Memory B cell (primary cell): Measurements from ENCODE around the gene KMT2A.
"Not testable (repeated sequence)": the region's sequence is repeated elsewhere in the genome, so short reads cannot be mapped to it uniquely, and the experiment has no call there.

Experiments used
- ATAC-seq: fragments of 150-1000 bp; cut with Tn5 transposase; 2 replicates; pipeline ENCODE4 v1.10.0; 2021; ENCODE audit warnings: low read depth, mild to moderate bottlenecking, moderate library complexity
- DNase-seq, 2 donors: peaks; one replicate each; pipeline ENCODE4 v3.0.0; 2022; ENCODE audit warnings: low spot score in 2 of 2
- H3K27ac Mint-ChIP-seq: one replicate; pipeline ENCODE4 v1.8.0; 2022; ENCODE audit warnings: mild to moderate bottlenecking, moderate library complexity, mixed read lengths
- H3K27me3 Mint-ChIP-seq: one replicate; pipeline ENCODE4 v1.8.0; 2022; ENCODE audit warnings: mixed read lengths
- H3K36me3 Mint-ChIP-seq: one replicate; pipeline ENCODE4 v1.8.0; 2022; ENCODE audit warnings: mild to moderate bottlenecking, mixed read lengths
- H3K4me1 Mint-ChIP-seq: one replicate; pipeline ENCODE4 v1.8.0; 2022; ENCODE audit warnings: mixed read lengths
- H3K4me3 Mint-ChIP-seq: one replicate; pipeline ENCODE4 v1.8.0; 2022; ENCODE audit warnings: mild to moderate bottlenecking, moderate library complexity, mixed read lengths
- H3K9me3 Mint-ChIP-seq: one replicate; pipeline ENCODE4 v1.8.0; 2022; ENCODE audit warnings: mixed read lengths

The KMT2A gene

DNA sequence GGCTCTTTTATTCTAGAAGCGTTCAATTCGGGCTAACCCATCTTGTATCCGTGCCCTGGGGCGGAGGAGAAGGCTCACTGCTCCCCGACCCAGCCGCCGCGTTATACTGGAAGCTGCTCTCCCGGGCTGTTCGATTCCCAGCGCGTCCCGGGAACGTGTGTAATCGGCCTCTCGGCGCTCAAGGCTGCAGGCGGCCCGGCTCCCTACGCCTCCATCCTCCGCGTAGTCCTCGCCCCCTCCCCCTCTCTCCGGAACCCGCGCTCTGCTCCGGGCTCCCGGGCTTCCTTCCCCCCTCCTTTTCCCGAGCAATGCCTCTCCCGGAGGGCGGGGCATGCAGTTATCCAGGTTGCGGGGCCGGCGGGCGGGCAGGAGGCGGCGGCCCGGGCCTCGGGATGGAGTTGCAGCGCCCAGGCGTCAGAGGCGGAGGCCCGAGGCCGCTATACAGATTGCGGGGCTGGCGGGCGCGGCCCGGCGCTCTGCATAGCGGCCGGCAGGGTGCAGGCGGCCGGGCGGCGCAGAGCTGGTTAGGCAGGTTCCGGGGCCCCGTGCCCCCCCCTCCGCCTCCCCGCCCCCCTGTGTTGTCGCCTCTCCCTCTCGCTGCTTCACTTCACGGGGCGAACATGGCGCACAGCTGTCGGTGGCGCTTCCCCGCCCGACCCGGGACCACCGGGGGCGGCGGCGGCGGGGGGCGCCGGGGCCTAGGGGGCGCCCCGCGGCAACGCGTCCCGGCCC, at the start of gene KMT2A:
Gene KMT2A (plus strand): TSS at position 600 of the 732 bp plus-strand sequence. CDS start 21 bp downstream, at position 621.
- ATAC-seq (peak; percentile 65), DNase-seq (peak; percentile 98 to 100)
- Mint-ChIP-seq H3K27me3 (no peaks in the 10 kb centered on the region), H3K36me3 (no peaks in the 10 kb centered on the region), H3K27ac (peak within 1 kb of the TSS; percentile 98), H3K9me3 (no peaks in the 10 kb centered on the region), H3K4me3 (peak within 1 kb of the TSS; percentile 98), H3K4me1 (peaks cover 41% of the 10 kb centered on the region)

DNA sequence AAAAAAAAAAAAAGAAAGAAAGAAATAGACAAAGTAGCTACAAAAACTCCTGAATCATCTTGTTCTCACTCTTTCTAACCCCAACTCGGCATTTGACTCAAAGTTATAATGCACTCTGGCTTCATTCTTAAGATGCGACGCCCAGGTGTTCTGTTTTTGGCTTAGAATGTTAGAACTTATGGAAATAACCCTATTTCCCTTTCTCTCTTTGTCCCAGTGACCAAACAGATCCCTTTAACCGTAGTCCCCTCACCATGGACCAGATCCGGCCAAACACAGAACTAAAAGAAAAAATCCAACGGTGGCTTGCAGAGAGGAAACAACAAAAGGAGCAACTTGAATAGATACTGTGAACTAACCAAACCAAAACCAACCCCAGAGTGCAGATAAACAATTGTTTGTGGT, 40.2 kb upstream of the KMT2A start:
- peaks cover 14% of the 10 kb centered on the region for H3K36me3 Mint-ChIP-seq
- ATAC-seq (no peak), DNase-seq (no peak)
- H3K4me1 Mint-ChIP-seq: peaks cover 12% of the 10 kb centered on the region
- no peak overlapping the region for H3K4me3 Mint-ChIP-seq
- no peaks in the 10 kb centered on the region for H3K27me3 Mint-ChIP-seq
- H3K9me3 Mint-ChIP-seq: no peaks in the 10 kb centered on the region
- peak overlapping the region; percentile 99 for H3K27ac Mint-ChIP-seq

DNA sequence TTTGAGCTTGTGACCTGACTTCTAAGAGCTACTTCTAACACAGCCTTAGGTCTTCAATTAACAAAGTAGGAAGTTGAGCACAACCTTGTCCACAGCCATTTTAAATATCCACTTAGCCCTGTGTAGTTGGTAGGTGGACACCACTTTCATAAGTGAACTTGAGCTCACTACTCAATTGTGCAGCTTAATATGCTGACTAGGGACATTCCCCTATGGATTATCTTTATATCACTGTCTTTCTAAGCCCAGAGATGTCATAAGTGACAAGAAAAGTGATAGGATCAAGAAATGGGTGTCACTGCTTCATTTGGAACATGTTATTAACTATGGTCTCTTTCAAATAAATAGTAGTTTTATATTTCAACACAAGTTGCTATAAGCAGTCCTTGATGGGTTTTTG, 38.8 kb upstream of the KMT2A start:
- Mint-ChIP-seq H3K9me3 (no peaks in the 10 kb centered on the region), H3K36me3 (peaks cover 11% of the 10 kb centered on the region), H3K4me3 (no peak overlapping the region), H3K27me3 (no peaks in the 10 kb centered on the region), H3K4me1 (peaks cover 19% of the 10 kb centered on the region), H3K27ac (peak overlapping the region; percentile 99)
- DNase-seq (no peak), ATAC-seq (no peak)

DNA sequence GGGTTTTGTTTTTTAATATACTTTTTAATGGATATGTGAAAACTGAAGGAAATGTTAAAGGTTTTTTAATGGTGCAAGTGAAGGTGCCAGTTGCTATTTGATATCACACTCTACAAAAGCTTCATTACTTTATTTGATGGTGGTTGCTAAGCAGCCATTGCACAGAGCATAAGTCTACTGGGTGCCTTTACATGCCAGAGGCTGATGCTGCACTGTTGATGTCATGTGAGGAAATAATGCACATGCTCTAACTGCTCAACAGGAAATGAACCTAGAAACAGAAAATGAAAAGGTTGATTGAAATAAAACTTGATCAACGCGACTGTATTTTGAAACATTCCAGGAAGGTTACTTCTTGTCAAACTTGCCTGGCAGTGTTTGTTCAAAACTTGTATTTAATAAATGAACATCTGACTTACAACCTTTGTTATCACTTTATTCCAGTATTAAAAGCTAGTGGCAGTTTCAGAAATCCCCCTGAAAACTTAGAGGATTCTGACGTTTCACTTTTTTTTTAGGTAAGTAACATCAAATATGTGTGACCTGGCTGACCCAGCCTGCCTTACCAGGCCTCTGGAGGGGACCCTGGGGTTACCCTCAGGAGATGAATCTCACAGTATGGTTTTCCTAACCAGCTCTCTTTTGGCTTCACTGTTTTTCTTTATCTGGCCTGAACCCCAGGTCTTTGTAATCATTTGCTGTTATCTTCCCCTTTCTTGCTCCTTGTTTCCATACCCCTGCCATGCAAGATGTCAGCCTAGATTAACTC, 37.3 kb upstream of the KMT2A start:
- ATAC-seq (peak; percentile 75), DNase-seq (peak in 1 of 2 donors; percentile 32)
- H3K4me3 Mint-ChIP-seq: no peak overlapping the region
- peak overlapping the region; percentile 99 for H3K27ac Mint-ChIP-seq
- no peaks in the 10 kb centered on the region for H3K27me3 Mint-ChIP-seq
- peaks cover 22% of the 10 kb centered on the region for H3K4me1 Mint-ChIP-seq
- H3K9me3 Mint-ChIP-seq: no peaks in the 10 kb centered on the region
- H3K36me3 Mint-ChIP-seq: peaks cover 9% of the 10 kb centered on the region

DNA sequence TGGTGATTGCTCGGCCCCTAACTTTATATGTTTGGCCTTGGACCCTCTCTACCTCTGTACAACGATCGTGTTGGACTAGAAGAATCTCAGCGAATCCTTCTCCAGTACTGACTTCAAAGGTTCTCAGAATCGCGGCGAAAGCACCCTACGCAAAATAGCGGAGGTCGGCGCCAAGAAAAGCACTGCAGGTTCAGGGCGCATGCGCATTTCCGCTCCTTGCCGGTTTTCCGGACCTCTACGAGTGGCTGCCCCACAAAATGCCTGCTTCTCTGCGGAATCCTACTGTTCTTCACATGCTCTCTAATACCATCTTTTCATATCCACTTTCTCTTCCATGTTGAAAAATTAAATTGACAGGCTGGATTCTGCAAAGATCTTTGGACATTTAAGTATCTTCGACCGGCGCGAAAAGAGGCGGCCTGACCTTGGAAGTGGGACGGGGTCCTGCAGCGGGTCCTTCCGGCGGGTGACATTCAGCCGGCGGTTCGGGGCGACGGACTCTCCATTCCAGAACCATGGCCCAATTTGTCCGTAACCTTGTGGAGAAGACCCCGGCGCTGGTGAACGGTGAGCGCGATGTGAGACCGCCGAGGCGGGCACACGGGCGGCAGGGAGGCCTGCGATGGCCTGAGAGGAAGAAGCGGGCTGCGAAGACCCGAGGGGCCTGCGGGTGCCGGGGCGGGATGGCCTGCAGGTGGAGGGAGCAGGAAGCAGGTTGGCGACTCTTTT, 35.0 kb upstream of the KMT2A start, which contains the start of gene ATP5MG:
Gene ATP5MG (plus strand): TSS at position 456 of the 729 bp plus-strand sequence. CDS start 60 bp downstream, at position 516.
- ATAC-seq (peak; percentile 68), DNase-seq (peak; percentile 87 to 91)
- peak within 1 kb of the TSS; percentile 91 for H3K4me3 Mint-ChIP-seq
- H3K9me3 Mint-ChIP-seq: no peaks in the 10 kb centered on the region
- no peaks in the 10 kb centered on the region for H3K27me3 Mint-ChIP-seq
- H3K36me3 Mint-ChIP-seq: peaks cover 6% of the 10 kb centered on the region
- H3K27ac Mint-ChIP-seq: peak within 1 kb of the TSS; percentile 99
- H3K4me1 Mint-ChIP-seq: peaks cover 33% of the 10 kb centered on the region

DNA sequence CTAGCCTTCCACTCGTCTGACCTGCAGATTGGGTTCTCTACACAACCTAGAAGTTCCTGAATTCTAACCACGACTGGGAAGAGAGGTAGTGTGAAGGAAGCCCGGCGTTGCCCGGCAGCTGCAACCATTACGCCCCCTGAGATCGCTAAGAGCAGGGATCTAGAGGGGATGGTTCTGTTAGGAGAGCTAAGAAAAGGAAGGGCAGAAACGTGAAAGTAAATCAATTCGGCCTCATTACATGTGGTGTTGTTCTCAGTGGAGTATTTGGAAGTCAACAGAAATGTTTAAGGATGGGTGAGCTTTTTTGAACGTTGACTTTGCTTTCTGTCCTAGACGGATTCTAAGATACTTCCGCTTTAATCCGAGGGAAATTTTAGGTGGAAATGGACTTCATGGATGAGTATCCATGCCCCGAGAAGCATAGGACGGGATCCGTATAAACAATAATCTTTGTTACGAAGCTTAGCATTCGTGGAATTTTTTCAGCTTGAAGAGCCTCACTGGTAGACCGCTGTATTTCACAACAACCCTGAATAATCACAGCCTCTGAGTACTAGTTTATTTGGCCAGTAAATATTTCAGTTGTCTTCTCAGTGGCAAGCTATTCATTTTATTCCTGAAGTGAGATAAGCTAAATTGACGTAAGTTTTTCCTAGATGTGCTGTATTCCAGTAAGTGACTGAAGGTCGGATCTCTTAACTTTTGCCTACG, 34.3 kb upstream of the KMT2A start:
- DNase-seq (no peak), ATAC-seq (no peak)
- Mint-ChIP-seq H3K9me3 (no peaks in the 10 kb centered on the region), H3K27me3 (no peaks in the 10 kb centered on the region), H3K27ac (peak overlapping the region; percentile 99), H3K4me1 (peaks cover 34% of the 10 kb centered on the region), H3K36me3 (peaks cover 5% of the 10 kb centered on the region), H3K4me3 (peak overlapping the region; percentile 91)

DNA sequence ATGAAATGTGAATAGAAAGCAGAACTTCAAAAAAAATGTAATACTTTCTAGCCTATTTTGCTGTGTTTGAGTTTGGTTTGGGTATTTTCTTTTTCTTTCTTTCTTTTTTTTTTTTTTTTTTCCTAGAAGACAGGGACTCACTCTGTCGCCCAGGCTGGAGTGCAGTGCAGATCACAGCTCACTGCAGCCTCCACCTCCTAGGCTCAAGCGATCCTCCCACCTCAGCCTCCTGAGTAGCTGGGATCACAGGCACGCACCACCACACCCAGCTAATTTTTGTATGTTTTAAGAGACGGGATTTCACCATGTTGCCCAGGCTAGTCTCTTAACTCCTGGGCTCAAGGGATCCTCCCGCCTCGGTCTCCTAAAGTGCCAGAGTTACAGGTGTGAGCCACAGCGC, 33.7 kb upstream of the KMT2A start:
- H3K4me3 Mint-ChIP-seq: peak overlapping the region; percentile 91
- peaks cover 34% of the 10 kb centered on the region for H3K4me1 Mint-ChIP-seq
- H3K36me3 Mint-ChIP-seq, DNase-seq, ATAC-seq, H3K27me3 Mint-ChIP-seq, H3K9me3 Mint-ChIP-seq, H3K27ac Mint-ChIP-seq: not testable (repeated sequence)

DNA sequence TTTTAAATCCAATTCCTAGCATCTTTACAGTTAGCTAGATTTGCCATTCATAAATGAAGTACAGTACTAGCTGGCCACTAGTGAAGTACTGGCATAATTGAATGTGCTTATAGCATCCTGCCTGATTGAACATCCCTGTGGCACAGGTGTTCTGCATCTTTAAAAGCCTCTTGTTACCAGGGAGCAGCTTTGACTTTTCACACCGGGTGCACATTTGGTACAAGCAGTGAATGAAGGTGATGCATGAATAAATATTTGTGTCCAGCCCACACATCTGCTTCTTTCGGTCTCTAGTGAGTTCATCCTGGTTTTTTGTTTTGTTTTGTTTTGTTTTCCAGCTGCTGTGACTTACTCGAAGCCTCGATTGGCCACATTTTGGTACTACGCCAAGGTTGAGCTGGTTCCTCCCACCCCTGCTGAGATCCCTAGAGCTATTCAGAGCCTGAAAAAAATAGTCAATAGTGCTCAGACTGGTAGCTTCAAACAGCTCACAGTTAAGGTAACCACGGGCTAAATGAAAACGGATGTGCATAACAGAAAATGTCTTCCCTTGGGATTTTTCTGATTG, 29.6 kb upstream of the KMT2A start:
- Mint-ChIP-seq H3K4me3 (no peak overlapping the region), H3K27me3 (no peaks in the 10 kb centered on the region), H3K36me3 (peaks cover 15% of the 10 kb centered on the region), H3K27ac (peak overlapping the region; percentile 50), H3K4me1 (peaks cover 31% of the 10 kb centered on the region), H3K9me3 (no peaks in the 10 kb centered on the region)
- ATAC-seq (no peak), DNase-seq (no peak)

DNA sequence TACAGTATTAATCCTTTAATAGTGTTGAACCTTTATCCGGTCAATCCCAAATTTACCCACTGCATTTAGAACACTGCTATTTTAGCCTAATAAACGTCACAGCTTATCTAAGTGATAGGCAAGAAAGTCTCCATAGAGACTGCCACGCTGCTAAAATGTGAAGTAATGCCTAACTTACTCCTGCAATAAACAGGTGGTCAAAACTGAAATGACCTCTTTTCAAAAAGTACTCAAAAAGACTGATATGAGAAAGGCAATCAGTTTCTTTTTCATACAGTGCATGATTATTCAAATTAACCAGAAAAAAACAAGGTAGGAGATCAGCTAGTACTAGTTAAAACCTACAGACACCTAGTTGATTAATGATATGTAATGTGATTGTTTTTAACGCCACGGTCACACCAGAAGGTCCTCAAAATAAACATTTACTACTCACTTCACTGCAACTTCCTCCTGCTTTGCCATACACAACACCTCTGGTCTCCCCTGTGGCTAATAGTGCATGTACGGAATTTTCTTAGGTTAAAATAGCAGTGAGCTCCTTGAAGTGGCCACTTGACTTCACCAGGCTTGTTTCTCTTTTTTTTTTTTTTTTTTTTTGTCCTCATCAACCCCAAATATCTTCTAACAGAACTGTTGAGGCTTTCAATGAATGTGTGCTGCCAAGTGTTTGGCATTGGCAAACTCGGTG, 26.1 kb upstream of the KMT2A start:
- Mint-ChIP-seq H3K27ac (peak overlapping the region; percentile 51), H3K27me3 (no peaks in the 10 kb centered on the region), H3K36me3 (peaks cover 16% of the 10 kb centered on the region), H3K4me3 (no peak overlapping the region), H3K9me3 (no peaks in the 10 kb centered on the region), H3K4me1 (peaks cover 15% of the 10 kb centered on the region)
- ATAC-seq: no peak
- DNase-seq: no peak

DNA sequence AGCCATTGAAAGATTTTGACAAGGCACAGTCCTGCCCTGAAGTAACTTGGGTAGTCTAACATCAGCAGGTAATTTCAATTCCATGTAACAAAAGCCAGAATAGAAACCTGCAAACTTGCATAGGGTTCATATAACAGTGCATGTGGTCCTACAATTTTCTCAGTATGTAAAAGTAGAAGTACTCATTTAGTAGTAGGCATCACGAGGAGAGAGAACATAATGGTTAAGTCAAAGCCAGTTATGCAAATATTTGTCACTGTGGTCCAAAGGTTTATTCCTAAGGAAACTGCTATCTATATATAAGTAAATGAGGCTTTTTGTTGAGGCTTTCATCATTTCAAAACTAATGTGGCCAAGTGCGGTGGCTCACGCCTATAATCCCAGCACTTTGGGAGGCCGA, 24.8 kb upstream of the KMT2A start:
- H3K36me3 Mint-ChIP-seq: peaks cover 14% of the 10 kb centered on the region
- DNase-seq (no peak), ATAC-seq (no peak)
- no peak overlapping the region for H3K4me3 Mint-ChIP-seq
- no peaks in the 10 kb centered on the region for H3K27me3 Mint-ChIP-seq
- H3K27ac Mint-ChIP-seq: no peak overlapping the region
- peaks cover 11% of the 10 kb centered on the region for H3K4me1 Mint-ChIP-seq
- H3K9me3 Mint-ChIP-seq: no peaks in the 10 kb centered on the region

DNA sequence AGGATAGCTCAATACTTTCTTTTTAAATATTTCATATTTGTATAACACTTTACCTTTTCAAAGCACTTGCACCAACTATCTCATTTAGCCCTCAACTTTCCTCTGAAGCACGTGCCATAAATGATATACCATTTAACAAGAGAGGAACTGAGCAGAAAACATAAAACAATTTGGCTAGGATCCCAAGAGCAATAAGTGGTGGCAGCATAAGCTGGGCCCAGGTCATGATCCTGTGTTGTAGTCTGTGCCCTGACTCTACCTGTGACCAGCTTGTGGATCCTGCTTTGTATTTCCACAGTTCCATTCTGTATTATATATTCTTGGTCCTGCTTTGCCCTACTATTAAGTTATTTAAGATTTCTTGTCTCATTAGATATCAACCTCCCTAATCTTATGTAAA, 23.4 kb upstream of the KMT2A start:
- H3K27ac Mint-ChIP-seq: no peak overlapping the region

DNA sequence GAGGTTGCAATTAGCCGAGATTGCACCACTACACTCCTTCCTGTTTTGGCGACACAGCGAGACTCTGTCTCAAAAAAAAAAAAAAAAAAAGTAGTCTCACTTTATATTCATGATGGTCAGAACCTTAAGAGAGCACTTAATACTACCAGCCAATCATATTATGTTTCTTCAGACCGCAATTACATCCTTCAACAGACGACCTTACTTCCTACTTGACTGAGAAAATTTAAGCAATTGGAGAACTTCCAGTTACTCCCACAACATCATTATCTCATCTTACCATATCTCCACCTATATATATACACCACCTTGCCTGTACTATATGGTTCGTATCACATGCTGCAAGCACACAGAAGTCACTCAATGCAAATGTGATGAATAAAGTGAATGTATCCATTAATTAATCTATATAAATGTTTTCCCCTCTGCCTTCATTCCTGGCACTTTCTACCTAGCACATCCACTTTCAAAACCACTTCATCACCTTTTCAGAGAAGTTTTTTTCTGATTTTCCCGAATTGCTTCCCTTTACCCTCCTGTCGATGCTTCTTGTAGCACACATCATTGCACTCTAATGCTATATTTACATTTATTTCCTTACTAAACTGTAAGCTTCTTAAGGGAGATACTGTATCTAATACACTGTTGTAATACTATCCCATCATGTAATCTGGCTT, 21.1 kb upstream of the KMT2A start:
- no peaks in the 10 kb centered on the region for H3K27me3 Mint-ChIP-seq
- no peak for ATAC-seq
- no peak overlapping the region for H3K27ac Mint-ChIP-seq
- H3K4me3 Mint-ChIP-seq: no peak overlapping the region
- DNase-seq: no peak
- H3K9me3 Mint-ChIP-seq: no peaks in the 10 kb centered on the region
- H3K36me3 Mint-ChIP-seq: peaks cover 10% of the 10 kb centered on the region
- H3K4me1 Mint-ChIP-seq: peaks cover 10% of the 10 kb centered on the region

More for the DNA sequence above, 23.4 kb upstream of the KMT2A start:
- H3K4me1 Mint-ChIP-seq: peaks cover 11% of the 10 kb centered on the region
- no peak for ATAC-seq
- H3K4me3 Mint-ChIP-seq: no peak overlapping the region
- peaks cover 14% of the 10 kb centered on the region for H3K36me3 Mint-ChIP-seq
- no peaks in the 10 kb centered on the region for H3K27me3 Mint-ChIP-seq
- H3K9me3 Mint-ChIP-seq: no peaks in the 10 kb centered on the region
- DNase-seq: no peak
